Spinal cord (tissue), 10 donors: ENCODE measurements around the gene TMEM121. TPM values are rescaled to one million over a fixed set of nuclear protein-coding genes. Genes with fewer than 3 reads are reported as not detected.

Experiments
- DNase-seq, 6 donors: peaks; one replicate each; pipeline versions ENCODE4 v3.0.0 to v3.0.0-alpha.2; 2013 to 2015; ENCODE audit warnings: low spot score in 6 of 6, low read depth in 4 of 6
- H3K27ac ChIP-seq: one replicate; pipeline ENCODE4 v1.5.1; 2013; ENCODE audit warnings: low read depth, low read length, control low read depth
- H3K27me3 ChIP-seq: one replicate; pipeline ENCODE4 v1.6.1; 2013; ENCODE audit warnings: low read length; ENCODE audit not compliant: control insufficient read depth, insufficient read depth
- H3K36me3 ChIP-seq: one replicate; pipeline ENCODE4 v1.6.1; 2013; ENCODE audit warnings: low read length; ENCODE audit not compliant: control insufficient read depth, insufficient read depth
- H3K4me1 ChIP-seq: one replicate; pipeline ENCODE4 v1.6.1; 2013; ENCODE audit warnings: low read length; ENCODE audit not compliant: control insufficient read depth, insufficient read depth
- H3K4me3 ChIP-seq: one replicate; pipeline ENCODE4 v1.5.1; 2013; ENCODE audit warnings: low read depth, low read length, control low read depth
- H3K9me3 ChIP-seq: one replicate; pipeline ENCODE4 v1.6.1; 2013; ENCODE audit warnings: low read length; ENCODE audit not compliant: control insufficient read depth, insufficient read depth
- WGBS: methylation state at CpG from one replicate; pipeline ENCODE4 v1.1.5; 2013; ENCODE audit warnings: missing lambda C conversion rate; ENCODE audit not compliant: insufficient coverage; 5-methylcytosine and 5-hydroxymethylcytosine counted together
- polyA plus RNA-seq, 2 donors: library from polyadenylated mRNA; unstranded; fragments of 120-200 nt; gene quantifications; one replicate each; pipeline ENCODE4 v1.2.1, GENCODE V29; 2013; ENCODE audit not compliant: insufficient read length in 2 of 2
- total RNA-seq, 2 donors: library from RNA; depleted of rRNA in 1 of 2; stranded (reverse); fragments of 120-200 nt in 1 of 2; fragments of >200 nt in 1 of 2; gene quantifications; one replicate each; pipeline versions ENCODE4 v1.2.3 to v1.2.4, GENCODE V29; 2013 to 2014
- donor health status: healthy.

Gene TMEM121
- total and polyA plus RNA-seq, 4 donors, result 11.7 to 27.1 (median 18.1) TPM

- Histone ChIP-seq H3K4me1 (peaks cover 89% of the 10 kb centered on the region), H3K36me3 (peaks cover 47% of the 10 kb centered on the region), H3K4me3 (no peak overlapping the region), H3K27me3 (peaks cover 18% of the 10 kb centered on the region), H3K27ac (peak overlapping the region; percentile 97), H3K9me3 (no peaks in the 10 kb centered on the region)
- WGBS, result 2% methylated on average over 18 of the region's 18 CpGs
- peak in 4 of 6 donors; percentile 72 to 96 (median 90) for DNase-seq
These were observed 44.4 kb upstream of the TMEM121 start for GRCh38 chr14:105481886-105482457.

DNA sequence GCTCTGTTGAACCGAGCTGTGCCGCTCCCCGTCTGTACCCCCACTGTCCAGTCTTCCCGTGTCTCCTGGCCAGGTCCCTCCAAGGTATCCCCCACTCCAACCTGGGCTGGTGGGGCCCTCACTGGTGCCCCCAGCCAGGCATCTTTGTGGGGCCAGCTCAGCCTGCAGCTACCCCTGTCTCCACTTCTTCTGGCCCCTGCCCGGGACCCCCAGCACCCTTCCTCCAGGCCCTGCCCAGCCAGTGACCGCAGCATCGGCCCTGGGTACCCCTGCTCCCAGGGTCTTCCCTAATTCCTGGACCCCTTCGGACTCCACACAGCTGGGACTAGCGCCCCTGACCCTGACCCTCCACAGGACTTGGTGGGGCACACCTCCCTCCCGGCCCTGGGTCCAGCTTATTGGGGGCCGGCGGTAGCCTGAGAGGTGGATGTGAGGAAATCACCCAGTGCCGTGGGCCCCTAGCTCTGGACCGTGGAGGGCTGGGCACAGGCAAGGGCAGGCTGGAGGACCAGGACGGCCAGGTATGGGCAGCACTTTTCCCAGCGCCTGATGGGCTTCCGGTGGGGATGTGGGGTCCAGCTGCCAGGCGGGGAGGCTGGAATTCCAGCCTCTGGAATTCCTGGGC, 43.8 kb upstream of the TMEM121 start:
- no peaks in the 10 kb centered on the region for H3K9me3 ChIP-seq
- no peak for DNase-seq
- peaks cover 23% of the 10 kb centered on the region for H3K27me3 ChIP-seq
- H3K4me3 ChIP-seq, result no peak overlapping the region
- WGBS, result 69% methylated on average over 16 of the region's 18 CpGs
- peaks cover 44% of the 10 kb centered on the region for H3K36me3 ChIP-seq
- H3K27ac ChIP-seq, result peak overlapping the region; percentile 97
- H3K4me1 ChIP-seq, result peaks cover 89% of the 10 kb centered on the region

- Histone ChIP-seq H3K4me3 (no peak overlapping the region), H3K4me1 (peaks cover 93% of the 10 kb centered on the region), H3K27ac (no peak overlapping the region), H3K27me3 (peaks cover 30% of the 10 kb centered on the region), H3K9me3 (no peaks in the 10 kb centered on the region), H3K36me3 (peaks cover 36% of the 10 kb centered on the region)
- DNase-seq, result no peak
- 75% methylated on average over 18 of the region's 18 CpGs for WGBS
These were observed 42.9 kb upstream of the TMEM121 start for GRCh38 chr14:105483300-105484068.

DNA sequence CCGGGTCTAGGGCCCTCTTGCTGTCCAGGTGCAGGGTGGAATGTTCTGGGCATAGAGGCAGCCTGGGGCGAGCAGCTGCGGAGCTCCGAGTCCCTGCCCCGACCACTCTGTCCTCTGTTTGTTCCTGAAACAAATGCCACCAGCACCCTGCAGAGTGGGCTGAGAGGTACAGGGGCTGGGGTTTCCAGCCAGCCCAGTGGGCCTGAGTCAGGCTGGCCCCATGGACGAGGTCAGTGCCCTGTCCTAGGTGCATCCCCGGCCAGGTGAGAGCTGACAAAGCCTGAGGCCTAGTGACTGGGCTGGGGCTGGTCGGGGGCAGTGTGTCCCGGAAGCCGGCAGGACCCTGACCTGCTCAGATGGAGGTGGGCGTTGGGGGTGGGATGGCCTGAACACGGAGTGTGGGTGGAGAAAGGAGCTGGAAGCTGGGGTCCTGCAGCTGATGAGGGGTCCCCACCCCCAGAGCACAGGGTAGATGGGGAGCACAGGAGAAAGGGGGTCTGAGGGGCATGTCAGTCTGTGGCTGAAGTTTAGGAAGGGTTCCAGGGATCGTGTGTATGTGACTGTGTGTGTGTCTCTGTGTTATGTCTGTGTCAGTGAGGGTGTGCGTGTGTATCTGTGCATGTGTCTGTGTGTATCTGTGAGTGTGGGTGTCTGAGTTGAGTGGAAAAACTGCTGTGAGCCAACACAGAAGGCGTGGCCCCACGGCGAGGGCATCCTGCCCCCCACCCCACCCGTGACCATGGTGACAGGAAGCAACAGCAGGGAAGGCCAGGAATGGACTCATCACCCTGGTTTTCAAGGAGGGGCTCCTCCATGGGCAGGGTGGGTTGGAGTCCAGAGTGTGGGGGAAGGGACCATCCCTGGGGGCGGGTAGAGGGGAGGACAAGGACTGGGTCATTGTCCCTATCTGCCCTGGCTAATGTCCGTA, 42.0 kb upstream of the TMEM121 start:
- peaks cover 34% of the 10 kb centered on the region for H3K36me3 ChIP-seq
- no peak for DNase-seq
- 76% methylated on average over 18 of the region's 20 CpGs for WGBS
- no peak overlapping the region for H3K27ac ChIP-seq
- H3K27me3 ChIP-seq, result peaks cover 32% of the 10 kb centered on the region
- H3K4me3 ChIP-seq, result no peak overlapping the region
- no peaks in the 10 kb centered on the region for H3K9me3 ChIP-seq
- H3K4me1 ChIP-seq, result peaks cover 99% of the 10 kb centered on the region

DNA sequence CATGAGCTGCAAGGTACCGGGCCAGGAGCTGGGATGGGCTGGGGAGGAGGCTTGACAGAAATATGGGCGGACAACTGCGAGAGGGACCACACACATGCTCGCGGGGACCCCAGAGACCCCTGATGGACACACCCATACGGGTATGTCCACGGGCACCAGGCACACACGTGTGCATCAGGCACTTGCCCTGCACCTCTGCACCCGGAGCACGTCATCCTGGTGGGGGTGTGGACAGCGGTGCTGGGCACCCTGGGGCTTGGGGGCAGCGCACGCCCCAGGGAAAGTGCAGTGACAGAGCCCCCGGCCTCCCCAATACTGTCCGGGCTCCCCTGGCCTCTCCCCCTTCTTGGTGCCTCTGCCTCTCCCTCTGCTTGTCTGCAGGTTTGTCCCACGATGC, 41.4 kb upstream of the TMEM121 start:
- Histone ChIP-seq H3K36me3 (peaks cover 28% of the 10 kb centered on the region), H3K27ac (no peak overlapping the region), H3K4me3 (no peak overlapping the region), H3K4me1 (peaks cover 99% of the 10 kb centered on the region), H3K27me3 (peaks cover 32% of the 10 kb centered on the region), H3K9me3 (no peaks in the 10 kb centered on the region)
- 75% methylated on average over 10 of the region's 16 CpGs for WGBS
- DNase-seq, result no peak

DNA sequence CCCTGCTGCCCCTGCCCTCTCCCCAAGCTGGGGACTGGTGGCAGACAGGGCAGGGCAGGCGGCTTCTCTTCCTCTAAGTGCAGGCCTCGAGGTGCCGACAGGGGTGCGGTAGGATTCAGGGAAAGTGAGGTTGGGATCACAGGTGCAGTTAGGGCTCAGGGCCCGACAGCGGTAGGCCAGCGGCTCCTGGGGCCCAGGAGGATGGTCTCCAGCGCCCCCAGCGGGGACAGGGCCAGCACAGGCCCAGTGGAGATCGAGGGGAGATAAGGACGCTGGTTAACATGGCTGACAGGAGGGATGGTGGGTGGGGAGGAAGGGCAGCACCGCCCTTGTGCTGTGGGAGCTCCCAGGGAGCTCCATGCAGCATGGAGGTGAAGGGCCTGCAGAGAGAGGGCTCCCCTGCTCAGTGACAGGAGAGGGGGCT, 40.6 kb upstream of the TMEM121 start:
- DNase-seq, result peak in 1 of 6 donors; percentile 52
- peaks cover 32% of the 10 kb centered on the region for H3K27me3 ChIP-seq
- H3K4me1 ChIP-seq, result peaks cover 95% of the 10 kb centered on the region
- H3K4me3 ChIP-seq, result no peak overlapping the region
- no peaks in the 10 kb centered on the region for H3K9me3 ChIP-seq
- H3K27ac ChIP-seq, result no peak overlapping the region
- peaks cover 22% of the 10 kb centered on the region for H3K36me3 ChIP-seq
- WGBS, result 18% methylated on average over 12 of the region's 12 CpGs

DNA sequence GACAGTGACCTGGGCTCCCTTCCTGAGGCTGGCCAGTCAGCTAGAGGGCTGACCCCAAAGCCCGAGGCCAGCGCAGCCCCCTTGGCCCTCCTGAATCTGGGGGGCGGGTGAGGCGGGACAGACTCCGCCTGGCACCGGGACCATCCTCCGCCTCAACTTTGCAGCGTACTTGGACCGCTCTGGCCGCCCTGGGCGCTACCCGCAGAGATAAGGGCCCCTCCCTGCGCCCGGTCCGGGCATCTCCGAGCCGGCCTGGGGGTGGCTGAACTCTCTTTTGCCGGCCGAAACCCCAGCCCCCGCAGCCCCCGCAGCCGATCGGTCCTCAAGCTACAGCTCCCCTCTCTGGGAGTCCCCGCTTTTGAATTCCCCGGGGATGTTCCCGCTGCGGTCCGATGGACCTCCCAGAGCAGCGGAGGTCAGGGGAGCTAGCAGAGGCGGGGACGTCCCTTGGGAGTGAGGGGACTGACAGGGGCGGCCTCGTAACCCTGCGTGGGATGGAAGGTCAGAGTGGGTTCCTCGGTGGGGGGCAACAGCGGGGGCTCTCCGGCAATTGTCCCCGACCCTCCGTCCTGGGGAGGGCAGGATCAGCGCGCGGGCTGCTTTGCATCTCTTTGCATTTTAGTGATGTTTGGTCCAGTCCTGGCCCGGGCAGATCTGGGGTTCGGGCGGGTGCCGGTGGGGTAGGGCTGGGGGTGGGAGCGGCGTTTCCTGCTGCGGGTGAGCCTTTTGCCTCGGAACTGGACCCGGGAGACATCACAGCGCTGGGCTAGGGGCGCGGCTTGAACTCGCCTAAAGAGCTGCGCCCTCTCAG, 40.0 kb upstream of the TMEM121 start, which contains the start of gene CRIP1:
TSS of gene CRIP1 (plus strand) at position 724 of the 811 bp plus-strand sequence. CDS start 374 bp downstream, outside the sequence.
- Histone ChIP-seq H3K27me3 (peaks cover 32% of the 10 kb centered on the region), H3K36me3 (peaks cover 22% of the 10 kb centered on the region), H3K9me3 (no peaks in the 10 kb centered on the region), H3K4me3 (peak within 1 kb of the TSS; percentile 24), H3K4me1 (peaks cover 89% of the 10 kb centered on the region), H3K27ac (no peak within 1 kb of the TSS)
- DNase-seq, result no peak
- 5% methylated on average over 56 of the region's 56 CpGs for WGBS

- Histone ChIP-seq H3K36me3 (peaks cover 24% of the 10 kb centered on the region), H3K4me1 (peaks cover 89% of the 10 kb centered on the region), H3K27me3 (peaks cover 32% of the 10 kb centered on the region), H3K27ac (no peak overlapping the region), H3K4me3 (peak overlapping the region; percentile 24), H3K9me3 (no peaks in the 10 kb centered on the region)
- 2% methylated on average over 45 of the region's 45 CpGs for WGBS
- no peak for DNase-seq
These were observed 39.4 kb upstream of the TMEM121 start for GRCh38 chr14:105486974-105487448.
